SK-N-SH treated with all-trans-retinoic acid at 6 μM for 48 hours (cell line): Measurements from ENCODE around the gene PPP1R1B.

Experiments used
- ATAC-seq: fragments of 200-7000 bp; cut with Tn5 transposase; 3 replicates; pipeline ENCODE4 v1.9.1; 2020; ENCODE audit warnings: mild to moderate bottlenecking, moderate library complexity
- ARNTL ChIP-seq: fragments of 450-650 bp; formaldehyde crosslinking; IDR thresholded peaks from 2 replicates; pipeline ENCODE4 v1.5.0; 2020; ENCODE audit warnings: low read depth, mild to moderate bottlenecking, moderate library complexity, borderline replicate concordance
- CSDC2 ChIP-seq: fragments of 250-450 bp; sonication (Bioruptor Pico); IDR thresholded peaks from 2 replicates; pipeline ENCODE4 v1.5.0; 2020; ENCODE audit warnings: mild to moderate bottlenecking, moderate library complexity
- CSRNP3 ChIP-seq: fragments of 250-450 bp; sonication (Bioruptor Pico); IDR thresholded peaks from 2 replicates; pipeline ENCODE4 v1.5.1; 2021; ENCODE audit warnings: mild to moderate bottlenecking, moderate library complexity
- ESRRG ChIP-seq: fragments of 250-450 bp; sonication (Bioruptor Pico); IDR thresholded peaks from 2 replicates; pipeline ENCODE4 v1.6.1; 2021; ENCODE audit warnings: mild to moderate bottlenecking
- GLIS3 ChIP-seq: fragments of 250-450 bp; sonication (Bioruptor Pico); IDR thresholded peaks from 2 replicates; pipeline ENCODE4 v1.5.0; 2020; ENCODE audit warnings: mild to moderate bottlenecking, moderate library complexity
- ISL1 ChIP-seq: fragments of 250-450 bp; sonication (Bioruptor Pico); IDR thresholded peaks from 2 replicates; pipeline ENCODE4 v2.1.2; 2022; ENCODE audit warnings: mild to moderate bottlenecking, moderate library complexity
- PATZ1 ChIP-seq: fragments of 250-450 bp; sonication (Bioruptor Pico); IDR thresholded peaks from 2 replicates; pipeline ENCODE4 v1.8.0; 2020; ENCODE audit warnings: mild to moderate bottlenecking, moderate library complexity, borderline replicate concordance
- POU6F1 ChIP-seq: fragments of 250-450 bp; sonication (Bioruptor Pico); IDR thresholded peaks from 2 replicates; pipeline ENCODE4 v1.8.0; 2021; ENCODE audit warnings: low read depth, mild to moderate bottlenecking, moderate library complexity, borderline replicate concordance
- PPARA ChIP-seq: fragments of 250-450 bp; sonication (Bioruptor Pico); IDR thresholded peaks from 2 replicates; pipeline ENCODE4 v1.5.0; 2020; ENCODE audit warnings: mild to moderate bottlenecking, borderline replicate concordance
- RARB ChIP-seq: fragments of 250-450 bp; sonication (Bioruptor Pico); IDR thresholded peaks from 2 replicates; pipeline ENCODE4 v1.8.0; 2021; ENCODE audit warnings: mild to moderate bottlenecking, moderate library complexity
- SNAI2 ChIP-seq: fragments of 250-450 bp; sonication (Bioruptor Pico); IDR thresholded peaks from 2 replicates; pipeline ENCODE4 v1.5.0; 2020; ENCODE audit warnings: mild to moderate bottlenecking, moderate library complexity
- TCF4 ChIP-seq: fragments of 250-450 bp; sonication (Bioruptor Pico); IDR thresholded peaks from 2 replicates; pipeline ENCODE4 v1.8.0; 2021; ENCODE audit warnings: mild to moderate bottlenecking, moderate library complexity, borderline replicate concordance
- TSHZ2 ChIP-seq: fragments of 250-450 bp; sonication (Bioruptor Pico); IDR thresholded peaks from 2 replicates; pipeline ENCODE4 v1.5.0; 2020; ENCODE audit warnings: mild to moderate bottlenecking, moderate library complexity
- ZC3H10 ChIP-seq: fragments of 250-450 bp; sonication (Bioruptor Pico); IDR thresholded peaks from 2 replicates; pipeline ENCODE4 v1.5.1; 2021; ENCODE audit warnings: mild to moderate bottlenecking, moderate library complexity
- ZFP3 ChIP-seq: fragments of 250-450 bp; sonication (Bioruptor Pico); IDR thresholded peaks from 2 replicates; pipeline ENCODE4 v1.5.0; 2020; ENCODE audit warnings: mild to moderate bottlenecking, moderate library complexity
- ZFP30 ChIP-seq: fragments of 450-650 bp; formaldehyde crosslinking; IDR thresholded peaks from 2 replicates; pipeline ENCODE4 v1.5.0; 2022; ENCODE audit warnings: mild to moderate bottlenecking, moderate library complexity
- ZNF565 ChIP-seq: fragments of 450-650 bp; formaldehyde crosslinking; conservative IDR thresholded peaks from 2 replicates; pipeline ENCODE4 v1.5.0; 2020; ENCODE audit warnings: low read depth, mild to moderate bottlenecking, moderate library complexity
- ZNF8 ChIP-seq: fragments of 450-650 bp; formaldehyde crosslinking; IDR thresholded peaks from 2 replicates; pipeline ENCODE4 v1.5.0; 2020; ENCODE audit warnings: mild to moderate bottlenecking, moderate library complexity

Gene PPP1R1B

GRCh38 chr17:39675390-39676082 is 48.8 kb downstream of the PPP1R1B start:
- TF ChIP-seq ZC3H10 (CRISPR knock-in tag) (no peak), CSRNP3 (no peak), TSHZ2 (no peak), ZNF565 (no peak)
- ATAC-seq = no peak

- ATAC-seq = no peak
- TF ChIP-seq PPARA (CRISPR knock-in tag) (no peak), RARB (CRISPR knock-in tag) (no peak)
These were observed 49.6 kb downstream of the PPP1R1B start for GRCh38 chr17:39676198-39676819.

- TF ChIP-seq TCF4 (no peak), ZFP3 (CRISPR knock-in tag) (no peak), ARNTL (CRISPR knock-in tag) (no peak), TSHZ2 (no peak), ZC3H10 (CRISPR knock-in tag) (no peak), ZNF565 (no peak), CSDC2 (CRISPR knock-in tag) (no peak), PPARA (CRISPR knock-in tag) (no peak), ESRRG (CRISPR knock-in tag) (no peak), GLIS3 (CRISPR knock-in tag) (no peak), RARB (CRISPR knock-in tag) (no peak), SNAI2 (CRISPR knock-in tag) (no peak), ISL1 (CRISPR knock-in tag) (no peak), ZFP30 (no peak), ZNF8 (CRISPR knock-in tag) (no peak), PATZ1 (CRISPR knock-in tag) (no peak), CSRNP3 (no peak), POU6F1 (CRISPR knock-in tag) (no peak)
- no peak for ATAC-seq
These were observed 50.3 kb downstream of the PPP1R1B start for GRCh38 chr17:39677072-39677471.
